ENCODE data around the gene ALDH1L1.

GRCh38 chr3:126118591-126118990 lies 61.8 kb downstream of the ALDH1L1 start:
- TF ChIP-seq U2AF1 (optimal IDR thresholded peaks at IDR 0.05; ENCODE audit: low read depth, low read length), result no peak
- TF ChIP-seq ARHGAP35 (IDR thresholded peaks at IDR 0.05; ENCODE audit: partially characterized antibody), result no peak
- no peak for TF ChIP-seq POLR2A (conservative IDR thresholded peaks at IDR 0.05)
- TF ChIP-seq RNF2 (IDR thresholded peaks at IDR 0.05), result no peak
- no peak for TF ChIP-seq STAT5B (CRISPR knock-in tag; IDR thresholded peaks at IDR 0.05)
- TF ChIP-seq CTCF (IDR thresholded peaks at IDR 0.05 in 2 of 3, conservative IDR thresholded peaks at IDR 0.05 in 1 of 3; ENCODE audit: insufficient read depth in 2 of 3, low read depth in 1 of 3, low read length in 3 of 3), result no peak
- no peak for TF ChIP-seq ZFP1 (CRISPR knock-in tag; IDR thresholded peaks at IDR 0.05)
- TF ChIP-seq NR2F6 (CRISPR knock-in tag; IDR thresholded peaks at IDR 0.05), result no peak
- no peak for TF ChIP-seq BHLHE40 (IDR thresholded peaks at IDR 0.05; ENCODE audit: low read length)
- no peak for TF ChIP-seq EP300 (IDR thresholded peaks at IDR 0.05; ENCODE audit: low read length)
- no peak for TF ChIP-seq CREB1 (IDR thresholded peaks at IDR 0.05)
- TF ChIP-seq CREB1 (CRISPR knock-in tag; IDR thresholded peaks at IDR 0.05), result no peak
- no peak for TF ChIP-seq FOSL1 (tag; conservative IDR thresholded peaks at IDR 0.05)
